Right ventricle myocardium superior (tissue), 1 donor: Measurements from ENCODE around the gene HS3ST6. TPM values are rescaled to one million over a fixed set of nuclear protein-coding genes. Genes with fewer than 3 reads are reported as not detected.
"Not testable (repeated sequence)": the region's sequence is repeated elsewhere in the genome, so short reads cannot be mapped to it uniquely, and the experiment has no call there.

ENCODE experiments used
- ATAC-seq: fragments of 200-7000 bp; cut with Tn5 transposase; one replicate; pipeline ENCODE4 v1.9.1; 2020; ENCODE audit warnings: mild to moderate bottlenecking; ENCODE audit not compliant: poor library complexity
- DNase-seq: peaks from one replicate; pipeline ENCODE4 v3.0.0-alpha.2; 2020
- intact Hi-C: fragments of 100-400 bp; cut with DNase I; formaldehyde crosslinking; loops from one replicate; pipeline ENCODE4 v1.11.2; 2022
- long read RNA-seq: library from polyadenylated mRNA; unstranded; transcript quantifications from one replicate; pipeline ENCODE4 v2.0.0, GENCODE V29; 2021
- total RNA-seq: library from RNA; stranded (reverse); fragmentation: NEBNext Ultra II Directional; extraction: Animal tissue kit (Norgen Biotek cat#: 25700); gene quantifications from one replicate; pipeline ENCODE4 v1.2.1, GENCODE V29; 2021
- donor health status: DM: no; HTN: yes; CAD: no; lungs with severe emphysema.

Gene HS3ST6
- total RNA-seq: not detected
- long read RNA-seq: 0 reads

GRCh38 chr16:1918351-1919326, at the start of gene HS3ST6:
HS3ST6 (minus strand) TSS chr16:1918415; CDS start chr16:1918323, 92 bp downstream.
- DNase-seq (no peak), ATAC-seq (no peak)
- intact Hi-C loops: no loop called here

GRCh38 chr16:1966460-1966859, 48.2 kb upstream of the HS3ST6 start, which contains the start of gene RNF151:
RNF151 (plus strand) TSS chr16:1966856; CDS start chr16:1966882, 26 bp downstream.
- intact Hi-C loops: no loop called here
- DNase-seq (no peak), ATAC-seq (no peak)

DNA sequence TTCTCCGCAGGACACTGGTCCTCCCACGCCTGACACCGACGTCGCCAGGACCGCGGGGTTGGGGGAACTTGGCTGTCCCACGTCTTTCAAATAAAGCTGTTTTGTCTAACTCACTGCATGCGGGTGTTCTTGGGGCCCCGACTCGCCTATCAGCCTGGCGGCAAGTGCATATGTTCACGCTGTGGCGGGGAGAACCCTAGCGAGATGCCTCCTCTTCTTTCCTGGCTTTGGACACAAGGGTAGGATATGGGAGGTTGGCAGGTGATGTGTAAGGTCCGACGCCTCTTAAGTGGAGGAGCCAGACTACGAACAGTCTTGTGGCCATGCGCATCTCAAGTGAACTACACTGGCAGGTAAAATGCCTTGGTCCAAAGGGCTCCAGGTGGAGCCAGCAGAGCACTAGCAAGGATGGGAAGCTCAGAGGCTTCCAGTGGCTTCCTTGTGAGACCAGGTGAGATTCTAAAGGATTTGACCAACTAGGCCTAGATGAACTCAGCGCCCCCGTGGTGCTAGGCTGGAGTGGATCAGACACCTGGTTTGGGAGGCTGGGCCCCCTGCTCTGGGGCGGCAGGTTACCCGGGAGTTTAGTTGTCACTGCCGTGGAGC, 47.3 kb upstream of the HS3ST6 start:
- intact Hi-C loops: no loop called here
- DNase-seq (no peak), ATAC-seq (no peak)

DNA sequence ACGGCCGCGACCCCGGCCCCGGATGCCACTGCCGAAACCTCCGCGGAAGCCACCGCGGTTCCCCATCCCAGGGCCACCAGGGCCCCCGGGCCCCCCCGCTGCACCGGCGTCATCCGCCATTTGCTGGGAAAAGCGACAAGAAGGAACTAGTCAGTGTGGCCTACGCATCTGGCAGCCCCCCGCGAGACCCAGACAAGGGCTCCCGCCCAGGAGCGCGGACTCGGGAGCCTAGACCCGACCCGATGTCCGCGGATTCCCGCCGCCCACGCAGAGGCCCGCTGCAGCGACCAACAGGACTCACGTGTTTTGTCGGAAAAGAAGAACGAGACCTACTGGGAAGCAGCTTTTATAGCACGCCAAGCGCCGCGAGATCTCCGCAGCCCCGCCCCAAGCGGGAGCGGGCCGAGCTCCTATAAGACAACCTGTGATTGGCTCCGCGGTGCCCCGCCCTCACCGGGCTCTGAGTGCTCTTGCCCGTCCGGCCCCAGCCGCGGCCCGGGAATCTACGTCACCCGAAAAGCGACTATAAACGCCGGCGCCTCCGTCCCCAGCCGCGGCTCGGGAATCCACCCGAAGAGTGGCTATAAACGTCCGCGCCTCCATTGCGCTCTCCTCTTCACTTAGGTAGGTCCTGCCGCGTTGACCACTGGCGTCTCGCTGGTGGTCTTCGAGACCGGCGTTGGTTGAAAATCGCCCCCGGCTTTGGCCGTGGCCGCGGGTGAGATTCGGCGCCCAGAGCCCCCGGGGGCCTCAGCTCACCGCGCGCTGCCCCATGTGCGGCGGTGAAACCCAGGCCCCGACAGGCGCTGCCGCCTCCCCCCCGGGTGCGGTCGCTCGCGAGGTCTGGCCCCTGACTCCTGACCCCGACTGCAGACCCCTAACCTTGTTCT, 46.5 kb upstream of the HS3ST6 start, which contains the start of gene RPS2:
TSS of gene RPS2 (minus strand) at position 321 of the 890 bp plus-strand sequence. CDS start at position 120, 201 bp downstream.
- ATAC-seq (peak; percentile 97), DNase-seq (peak; percentile 100)
- intact Hi-C loops: no loop called here

GRCh38 chr16:1963806-1964505, 45.7 kb upstream of the HS3ST6 start:
- peak; percentile 13 for ATAC-seq
- no peak for DNase-seq
- intact Hi-C loops: no loop called here

DNA sequence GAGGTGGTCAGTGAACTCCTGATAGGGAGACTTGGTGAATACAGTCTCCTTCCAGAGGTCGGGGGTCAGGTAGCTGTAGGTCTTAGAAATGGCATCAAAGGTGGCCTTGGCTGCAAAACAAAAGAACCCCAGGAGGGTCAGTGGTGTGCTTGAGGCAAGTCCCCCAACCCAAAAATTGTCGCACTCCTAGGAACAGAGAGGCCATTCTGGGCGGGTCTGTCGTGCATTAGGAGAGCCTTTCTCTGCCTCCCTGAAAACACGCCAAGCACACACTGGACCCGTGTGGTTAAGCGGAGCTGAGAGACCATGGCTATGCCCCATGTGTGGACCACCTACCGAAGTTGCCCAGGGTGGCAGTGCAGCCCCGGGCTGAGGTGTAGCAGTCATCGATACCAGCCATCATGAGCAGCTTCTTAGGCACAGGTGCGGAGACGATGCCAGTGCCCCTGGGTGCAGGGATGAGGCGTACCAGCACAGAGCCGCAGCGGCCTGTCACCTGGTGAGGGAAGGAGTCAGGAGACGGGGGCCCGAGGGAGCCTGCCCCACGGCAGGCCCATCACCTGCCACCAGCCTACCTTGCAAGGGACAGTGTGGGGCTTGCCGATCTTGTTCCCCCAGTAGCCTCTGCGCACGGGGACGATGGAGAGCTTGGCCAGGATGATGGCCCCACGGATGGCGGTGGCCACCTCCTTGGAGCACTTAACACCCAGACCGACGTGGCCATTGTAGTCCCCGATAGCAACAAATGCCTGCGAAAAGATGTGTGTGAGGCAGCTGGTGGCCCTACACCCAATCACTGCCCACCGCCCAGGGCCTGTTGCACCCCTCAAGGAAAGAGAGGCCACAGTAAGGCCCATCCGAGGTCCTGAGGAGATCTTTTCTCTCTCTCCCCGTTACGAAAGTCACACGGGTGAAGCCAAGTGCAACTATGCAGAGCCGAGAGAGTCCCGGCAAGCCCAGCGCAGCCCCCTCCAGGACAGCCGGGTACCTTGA, 44.2 kb upstream of the HS3ST6 start:
- intact Hi-C loops, ATAC-seq, DNase-seq: not testable (repeated sequence)

- no peak for ATAC-seq
- intact Hi-C loops: no loop called here
Measured at GRCh38 chr16:1961651-1962067, 43.4 kb upstream of the HS3ST6 start.

DNA sequence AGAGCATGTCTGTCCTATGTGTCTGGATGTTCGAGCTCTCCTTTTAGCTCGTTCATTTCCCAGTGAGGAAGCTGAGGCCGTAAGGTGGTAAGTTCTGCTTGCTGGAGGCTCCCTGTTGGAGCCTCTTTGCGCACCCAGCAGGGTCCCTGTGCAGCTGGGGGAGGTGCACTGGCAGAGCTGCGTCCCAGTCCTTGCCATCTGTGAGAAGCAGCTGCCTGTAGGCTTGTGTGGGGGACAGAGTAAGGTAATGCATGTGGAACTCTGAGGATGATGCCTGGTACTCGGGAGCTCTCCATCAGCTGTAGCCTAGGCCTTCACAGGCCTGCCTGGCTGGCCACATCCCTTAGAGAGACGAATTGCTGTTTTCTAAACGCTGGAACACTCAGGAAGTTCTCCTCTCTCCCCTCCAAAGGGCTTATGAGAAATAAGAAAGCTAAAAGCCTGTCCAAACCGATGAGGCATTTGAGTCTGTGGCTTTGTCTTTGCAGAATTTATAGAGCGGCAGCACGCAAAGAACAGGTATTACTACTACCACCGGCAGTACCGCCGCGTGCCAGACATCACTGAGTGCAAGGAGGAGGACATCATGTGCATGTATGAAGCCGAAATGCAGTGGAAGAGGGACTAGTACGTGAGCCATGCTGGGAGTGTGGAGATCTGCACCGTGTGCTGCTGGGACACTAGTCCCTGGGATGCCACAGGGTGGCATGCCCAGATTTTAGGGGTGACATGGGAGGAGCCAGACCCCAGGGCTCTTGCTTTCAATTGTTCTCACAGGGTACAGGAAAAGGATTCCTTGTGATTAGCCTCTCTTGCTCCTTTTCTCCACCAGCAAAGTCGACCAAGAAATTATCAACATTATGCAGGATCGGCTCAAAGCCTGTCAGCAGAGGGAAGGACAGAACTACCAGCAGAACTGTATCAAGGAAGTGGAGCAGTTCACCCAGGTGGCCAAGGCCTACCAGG, 42.7 kb upstream of the HS3ST6 start:
- ATAC-seq (no peak), DNase-seq (no peak)
- intact Hi-C loops: no loop called here

More at GRCh38 chr16:1961651-1962067, 43.4 kb upstream of the HS3ST6 start:
- DNase-seq: no peak

DNA sequence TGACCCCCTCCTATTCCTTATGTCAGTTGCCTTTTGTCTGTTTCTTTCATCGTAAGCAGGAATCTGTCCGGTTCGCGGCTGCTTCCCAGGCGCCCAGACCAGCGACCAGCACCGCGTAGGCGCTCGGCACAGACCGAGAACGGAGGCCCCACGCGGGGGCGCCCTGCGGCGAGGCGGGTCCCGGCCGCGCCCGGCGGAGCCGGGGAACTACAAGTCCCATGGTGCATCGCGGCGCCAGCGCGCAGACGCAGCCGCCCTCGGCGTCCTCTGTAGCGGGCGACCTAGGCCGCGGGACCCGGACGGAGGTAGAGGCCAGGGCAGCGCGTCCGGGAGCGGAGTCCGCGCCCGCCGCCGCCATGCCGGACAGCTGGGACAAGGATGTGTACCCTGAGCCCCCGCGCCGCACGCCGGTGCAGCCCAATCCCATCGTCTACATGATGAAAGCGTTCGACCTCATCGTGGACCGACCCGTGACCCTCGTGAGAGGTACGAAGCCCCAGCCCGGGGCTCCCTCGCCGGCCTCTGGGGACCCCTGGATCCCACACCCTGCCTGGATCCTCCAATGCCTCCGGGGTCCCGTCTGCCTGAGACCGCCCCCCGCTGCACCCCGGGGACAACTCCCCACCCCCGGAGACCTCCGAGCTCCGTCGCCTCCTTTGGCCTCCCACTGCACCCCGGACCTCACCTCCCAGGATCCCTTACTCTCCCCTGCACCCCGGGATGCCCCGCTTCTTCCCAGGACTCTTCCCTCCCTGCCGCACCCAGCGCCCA, 41.2 kb upstream of the HS3ST6 start, which contains the start of gene NDUFB10:
TSS of gene NDUFB10 (plus strand) at position 270 of the 771 bp plus-strand sequence. CDS start at position 357, 87 bp downstream.
- DNase-seq (peak; percentile 97), ATAC-seq (peak; percentile 93)
- intact Hi-C loops: no loop called here

DNA sequence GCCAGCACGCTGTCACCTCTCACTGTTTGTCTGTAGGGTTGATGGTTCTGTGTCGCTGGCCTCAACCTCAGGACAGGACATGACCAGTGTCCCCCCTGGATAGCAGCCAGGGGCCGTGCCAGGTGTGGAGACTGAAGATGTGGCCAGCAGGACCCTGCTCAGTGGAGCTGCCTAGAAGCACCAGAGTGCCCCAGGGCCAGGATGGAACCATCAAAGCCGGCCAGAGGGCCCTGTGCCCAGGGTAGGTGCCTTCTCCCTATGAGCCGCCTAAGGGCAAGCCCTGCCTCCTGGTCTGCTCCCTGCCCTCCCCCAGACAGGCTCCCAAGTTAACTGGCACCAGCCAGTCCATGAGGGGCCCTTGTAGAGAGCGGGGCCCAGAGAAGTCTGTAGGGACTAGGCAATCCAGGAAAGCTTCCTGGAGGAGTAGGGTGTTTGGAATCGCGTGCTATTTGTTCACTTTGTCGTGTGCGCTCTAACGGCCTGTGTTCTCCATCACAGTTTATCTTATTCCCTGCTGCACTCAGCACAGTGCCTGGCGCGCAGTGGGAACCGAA, 40.6 kb upstream of the HS3ST6 start:
- intact Hi-C loops: no loop called here
- ATAC-seq (no peak), DNase-seq (peak; percentile 54)

GRCh38 chr16:1958143-1958491, 39.9 kb upstream of the HS3ST6 start:
- ATAC-seq, intact Hi-C loops: not testable (repeated sequence)
- peak; percentile 39 for DNase-seq

DNA sequence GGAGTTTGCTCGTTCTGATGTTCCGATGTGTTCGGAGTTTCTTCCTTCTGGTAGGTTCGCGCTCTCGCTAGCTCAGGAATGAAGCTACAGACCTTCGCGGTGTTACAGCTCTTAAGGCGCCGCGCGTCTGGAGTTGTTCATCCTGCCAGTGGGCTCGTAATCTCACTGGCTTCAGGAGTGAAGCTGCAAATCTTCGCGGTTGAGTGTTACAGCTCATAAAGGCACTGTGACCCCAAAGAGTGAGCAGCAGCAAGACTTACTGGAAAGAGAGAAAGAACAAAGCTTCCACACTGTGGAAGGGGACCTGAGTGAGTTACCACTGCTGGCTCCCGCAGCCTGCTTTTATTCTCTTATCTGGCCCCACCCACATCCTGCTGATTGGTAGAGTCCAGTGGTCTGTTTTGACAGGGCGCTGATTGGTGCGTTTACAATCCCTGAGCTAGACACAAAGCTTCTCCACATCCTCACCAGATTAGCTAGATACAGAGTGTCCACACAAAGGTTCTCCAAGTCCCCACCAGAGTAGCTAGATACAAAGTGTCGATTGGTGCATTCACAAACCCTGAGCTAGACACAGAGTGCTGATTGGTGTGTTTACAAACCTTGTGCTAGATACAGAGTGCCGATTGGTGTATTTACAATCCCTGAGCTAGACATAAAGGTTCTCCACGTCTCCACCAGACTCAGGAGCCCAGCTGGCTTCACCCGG, 39.4 kb upstream of the HS3ST6 start:
- intact Hi-C loops, DNase-seq, ATAC-seq: not testable (repeated sequence)

DNA sequence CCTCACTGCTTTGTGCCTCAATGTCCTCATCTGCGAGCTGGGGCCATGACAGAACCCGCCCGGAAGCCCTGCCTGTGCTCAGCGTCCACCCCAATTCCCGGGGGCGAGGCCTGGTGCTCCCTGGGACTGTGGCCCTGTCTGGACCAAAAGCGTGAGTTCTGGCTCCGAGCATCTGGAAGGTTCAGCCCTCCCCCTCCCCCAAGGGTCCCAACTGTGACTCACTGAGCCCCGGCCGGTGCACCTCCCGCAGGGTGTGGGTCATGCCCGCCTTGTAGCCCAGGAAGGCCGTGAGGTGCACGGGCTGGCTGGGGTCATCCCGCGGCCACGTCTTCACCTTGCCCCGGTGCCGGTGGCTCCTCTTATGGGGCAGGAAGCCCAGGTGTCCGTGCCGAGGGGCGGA, 35.5 kb upstream of the HS3ST6 start:
- ATAC-seq: peak; percentile 7

DNA sequence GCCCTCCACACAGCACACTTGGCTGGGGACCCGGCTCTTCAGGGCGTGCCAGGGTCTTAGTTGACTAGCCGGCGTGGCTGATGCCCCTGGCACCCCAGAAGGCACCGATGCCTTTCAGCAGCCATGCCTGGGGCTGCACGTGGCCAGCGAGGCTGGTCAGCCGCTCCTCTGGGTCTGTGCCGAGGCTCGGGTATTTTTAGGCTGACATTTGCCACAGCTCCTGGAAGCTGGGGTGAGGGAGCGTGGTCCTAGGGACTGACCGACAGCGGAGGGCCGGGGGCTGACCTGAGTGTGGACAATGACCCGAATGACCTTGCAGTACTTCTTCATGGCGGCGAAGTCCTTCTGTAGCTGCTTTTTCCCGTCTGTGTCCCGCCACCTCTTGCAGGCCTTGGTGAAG, 32.3 kb upstream of the HS3ST6 start:
- intact Hi-C loops: no loop called here
- peak; percentile 61 for ATAC-seq

More for the DNA sequence above, 35.5 kb upstream of the HS3ST6 start:
- intact Hi-C loops: no loop called here
- DNase-seq: peak; percentile 44

More for the DNA sequence above, 32.3 kb upstream of the HS3ST6 start:
- peak; percentile 61 for DNase-seq
